DND-41 (cell line): ENCODE data around the gene CCDC142.

Source experiments
- EZH2 ChIP-seq: IDR thresholded peaks from 3 replicates; pipeline ENCODE4 v1.6.1; 2012; ENCODE audit warnings: borderline replicate concordance, low read depth, mild to moderate bottlenecking, moderate library complexity, low read length, inconsistent platforms; ENCODE audit not compliant: severe bottlenecking
- TF ChIP-seq, protein P1 (sequence below): IDR thresholded peaks from 2 replicates; pipeline ENCODE4 v1.5.1; 2012; ENCODE audit warnings: borderline replicate concordance, low read length, moderate library complexity, mild to moderate bottlenecking; ENCODE audit not compliant: poor library complexity, severe bottlenecking; ENCODE audit errors: extremely low read depth

DNA sequence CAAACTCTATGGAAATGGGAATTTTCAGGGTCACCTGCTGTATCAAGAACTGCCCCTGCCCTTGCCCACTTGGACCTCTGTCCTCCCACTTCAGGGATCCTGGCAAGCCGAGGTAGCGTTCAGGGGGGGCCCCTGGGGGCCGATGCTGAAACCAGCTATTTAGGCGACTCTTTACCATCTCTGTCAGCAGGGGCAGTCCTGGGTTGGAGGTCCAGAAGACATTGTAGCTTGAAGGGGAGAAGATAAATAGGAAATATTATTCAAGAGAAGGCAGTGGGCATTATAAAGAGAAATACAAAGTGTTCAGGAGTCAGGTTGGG, 20.1 kb downstream of the CCDC142 start:
- TF ChIP-seq EZH2 = no peak
- TF ChIP-seq, protein P1, sequence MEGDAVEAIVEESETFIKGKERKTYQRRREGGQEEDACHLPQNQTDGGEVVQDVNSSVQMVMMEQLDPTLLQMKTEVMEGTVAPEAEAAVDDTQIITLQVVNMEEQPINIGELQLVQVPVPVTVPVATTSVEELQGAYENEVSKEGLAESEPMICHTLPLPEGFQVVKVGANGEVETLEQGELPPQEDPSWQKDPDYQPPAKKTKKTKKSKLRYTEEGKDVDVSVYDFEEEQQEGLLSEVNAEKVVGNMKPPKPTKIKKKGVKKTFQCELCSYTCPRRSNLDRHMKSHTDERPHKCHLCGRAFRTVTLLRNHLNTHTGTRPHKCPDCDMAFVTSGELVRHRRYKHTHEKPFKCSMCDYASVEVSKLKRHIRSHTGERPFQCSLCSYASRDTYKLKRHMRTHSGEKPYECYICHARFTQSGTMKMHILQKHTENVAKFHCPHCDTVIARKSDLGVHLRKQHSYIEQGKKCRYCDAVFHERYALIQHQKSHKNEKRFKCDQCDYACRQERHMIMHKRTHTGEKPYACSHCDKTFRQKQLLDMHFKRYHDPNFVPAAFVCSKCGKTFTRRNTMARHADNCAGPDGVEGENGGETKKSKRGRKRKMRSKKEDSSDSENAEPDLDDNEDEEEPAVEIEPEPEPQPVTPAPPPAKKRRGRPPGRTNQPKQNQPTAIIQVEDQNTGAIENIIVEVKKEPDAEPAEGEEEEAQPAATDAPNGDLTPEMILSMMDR = no peak
